ENCODE results near the gene YPEL2.

YPEL2 gene

DNA sequence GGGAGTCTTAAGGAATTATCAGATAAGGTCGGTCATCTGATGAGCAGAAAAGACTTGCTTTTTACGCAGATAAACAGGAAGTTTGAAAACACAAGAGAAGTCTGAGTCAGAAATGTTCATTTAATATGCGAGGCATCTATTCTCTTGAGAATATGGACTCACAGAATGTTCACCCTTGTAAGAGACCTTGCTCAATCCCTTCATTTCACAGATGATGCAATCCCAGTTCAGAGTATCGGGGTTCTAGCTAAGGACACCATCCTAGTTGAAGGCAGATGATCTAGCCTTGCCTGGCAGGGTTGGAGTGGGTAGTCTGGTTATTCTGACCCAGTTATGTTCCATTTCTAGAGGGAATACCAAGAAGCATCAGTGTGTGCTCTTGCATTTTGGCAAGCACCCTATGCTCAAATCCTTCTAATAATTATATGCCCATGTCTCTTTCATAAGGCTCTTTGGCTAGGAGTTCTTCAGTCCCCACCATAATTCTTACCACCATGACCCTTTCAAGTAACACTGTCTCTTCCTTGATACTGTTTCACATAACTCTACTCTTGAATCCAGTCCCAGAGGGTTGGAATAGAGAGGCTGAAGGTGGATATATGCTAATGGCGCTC lies 42.5 kb downstream of the YPEL2 start:
- no peak for TF ChIP-seq POLR2A (IDR thresholded peaks at IDR 0.05; ENCODE audit: low read depth, low read length)
- no peak for TF ChIP-seq POLR2AphosphoS5 (IDR thresholded peaks at IDR 0.05; ENCODE audit: low read depth, low read length)
- no peak for TF ChIP-seq TAF1 (IDR thresholded peaks at IDR 0.05; ENCODE audit: borderline replicate concordance, low read depth, low read length)
- no peak for DNase-seq (ENCODE audit: insufficient read length)
- peak; percentile 24 for FAIRE-seq

DNA sequence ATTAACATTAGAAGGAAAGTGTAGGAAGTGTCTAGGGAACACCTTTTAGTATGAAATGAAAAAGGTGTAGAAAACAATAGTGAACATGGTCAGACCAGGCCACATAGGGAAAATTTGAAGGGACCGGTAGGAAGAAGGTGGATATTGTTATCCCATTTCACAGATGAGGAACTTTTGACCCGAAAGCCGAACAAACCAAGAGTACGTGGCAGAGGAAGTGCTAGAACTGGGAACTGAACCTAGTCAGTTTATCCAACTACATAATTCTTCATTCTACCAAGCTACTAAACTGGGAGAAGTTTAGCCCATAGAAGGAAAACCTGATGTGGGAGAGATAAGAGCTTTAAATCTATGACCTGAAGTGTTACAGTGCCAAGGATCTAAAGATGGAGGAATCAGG lies 43.2 kb downstream of the YPEL2 start:
- DNase-seq (ENCODE audit: insufficient read length) (no peak), FAIRE-seq (no peak)
- no peak for TF ChIP-seq POLR2A (IDR thresholded peaks at IDR 0.05; ENCODE audit: low read depth, low read length)
- TF ChIP-seq TAF1 (IDR thresholded peaks at IDR 0.05; ENCODE audit: borderline replicate concordance, low read depth, low read length): no peak
- no peak for TF ChIP-seq POLR2AphosphoS5 (IDR thresholded peaks at IDR 0.05; ENCODE audit: low read depth, low read length)

DNA sequence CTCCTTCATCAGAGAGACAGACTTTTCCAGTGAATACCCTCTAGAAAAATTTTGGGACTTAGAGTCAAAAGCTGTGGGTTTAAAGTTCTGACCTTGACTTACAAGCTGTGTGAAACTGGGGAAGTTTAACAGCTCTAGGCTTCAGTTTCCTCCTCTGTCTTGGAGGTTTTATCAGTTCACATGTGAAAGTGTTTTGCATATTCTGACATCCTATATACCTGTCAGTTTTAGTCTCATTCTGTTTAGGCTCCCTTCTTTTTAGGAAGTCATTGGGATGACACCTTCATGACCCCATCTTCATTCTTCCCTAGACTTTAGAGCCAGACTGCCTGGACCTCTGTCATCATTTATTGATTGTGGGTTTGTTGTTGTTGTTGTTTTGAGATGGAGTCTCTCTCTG lies 44.4 kb downstream of the YPEL2 start:
- DNase-seq (ENCODE audit: insufficient read length): no peak
- no peak for TF ChIP-seq POLR2A (IDR thresholded peaks at IDR 0.05; ENCODE audit: low read depth, low read length)
- TF ChIP-seq TAF1 (IDR thresholded peaks at IDR 0.05; ENCODE audit: borderline replicate concordance, low read depth, low read length): no peak
- TF ChIP-seq POLR2AphosphoS5 (IDR thresholded peaks at IDR 0.05; ENCODE audit: low read depth, low read length): no peak
- FAIRE-seq: peak; percentile 64

DNA sequence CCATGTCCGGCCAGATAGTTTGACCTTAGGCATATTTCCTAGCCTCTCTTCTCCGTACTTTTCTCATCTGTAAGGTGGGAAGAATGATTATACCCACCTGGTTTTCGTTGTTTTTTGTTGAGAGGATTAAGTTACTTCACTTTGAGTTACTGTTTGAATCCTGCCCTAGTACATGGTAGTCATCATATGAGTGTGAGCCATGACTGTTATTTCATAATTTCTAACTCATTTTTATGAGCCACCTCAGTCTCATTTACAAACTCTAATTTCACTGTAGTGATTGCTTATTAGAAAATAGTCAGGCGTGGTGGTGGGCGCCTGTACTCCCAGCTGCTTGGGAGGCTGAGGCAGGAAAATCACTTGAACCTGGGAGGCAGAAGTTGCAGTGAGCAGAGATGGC lies 45.1 kb downstream of the YPEL2 start:
- DNase-seq (ENCODE audit: insufficient read length): no peak
- no peak for FAIRE-seq
- TF ChIP-seq POLR2A (IDR thresholded peaks at IDR 0.05; ENCODE audit: low read depth, low read length): no peak
- no peak for TF ChIP-seq POLR2AphosphoS5 (IDR thresholded peaks at IDR 0.05; ENCODE audit: low read depth, low read length)
- TF ChIP-seq TAF1 (IDR thresholded peaks at IDR 0.05; ENCODE audit: borderline replicate concordance, low read depth, low read length): no peak

DNA sequence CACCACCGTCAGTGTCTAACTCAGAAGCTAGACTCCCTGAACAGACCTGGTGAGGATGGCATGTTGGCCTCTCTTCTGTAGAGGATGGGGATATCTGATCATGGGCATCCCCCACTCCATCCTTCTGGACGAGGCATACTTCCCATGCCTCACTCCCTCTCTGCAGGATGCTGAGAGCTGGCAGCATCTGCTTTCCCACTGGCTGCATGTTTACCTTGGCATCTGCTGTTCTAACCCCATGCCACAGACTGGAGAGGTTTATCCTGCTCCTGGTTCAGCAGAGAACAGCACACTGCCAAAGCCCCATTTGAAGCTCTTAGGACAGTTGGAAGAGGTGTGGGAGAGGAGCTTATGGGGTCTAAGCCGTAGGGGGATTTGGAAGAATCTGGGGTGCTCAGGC lies 46.0 kb downstream of the YPEL2 start:
- FAIRE-seq: no peak

DNA sequence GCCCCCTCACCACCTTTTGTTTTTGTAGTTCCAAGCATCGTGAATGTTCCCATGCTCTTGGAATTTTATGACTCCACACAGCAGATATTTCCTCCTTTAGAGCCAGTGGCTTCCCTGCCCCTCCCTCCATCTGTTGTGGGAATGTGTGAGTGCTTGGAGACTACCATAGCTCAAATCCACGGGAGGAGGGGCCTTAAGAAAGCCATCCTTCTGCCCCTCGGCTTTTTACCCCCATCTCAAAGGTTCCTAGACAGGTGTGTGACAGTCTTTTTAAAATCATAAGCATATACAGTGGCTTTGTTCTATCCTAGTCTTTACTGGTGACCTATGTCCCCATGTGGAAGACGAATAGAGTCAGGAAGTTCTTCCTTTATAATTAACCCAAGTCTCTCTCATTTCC lies 47.2 kb downstream of the YPEL2 start:
- no peak for TF ChIP-seq POLR2A (IDR thresholded peaks at IDR 0.05; ENCODE audit: low read depth, low read length)
- TF ChIP-seq POLR2AphosphoS5 (IDR thresholded peaks at IDR 0.05; ENCODE audit: low read depth, low read length): no peak
- TF ChIP-seq TAF1 (IDR thresholded peaks at IDR 0.05; ENCODE audit: borderline replicate concordance, low read depth, low read length): no peak
- DNase-seq (ENCODE audit: insufficient read length) (no peak), FAIRE-seq (no peak)

More for the DNA sequence above, 46.0 kb downstream of the YPEL2 start:
- no peak for TF ChIP-seq POLR2A (IDR thresholded peaks at IDR 0.05; ENCODE audit: low read depth, low read length)
- no peak for TF ChIP-seq POLR2AphosphoS5 (IDR thresholded peaks at IDR 0.05; ENCODE audit: low read depth, low read length)
- no peak for TF ChIP-seq TAF1 (IDR thresholded peaks at IDR 0.05; ENCODE audit: borderline replicate concordance, low read depth, low read length)
- DNase-seq (ENCODE audit: insufficient read length): no peak

DNA sequence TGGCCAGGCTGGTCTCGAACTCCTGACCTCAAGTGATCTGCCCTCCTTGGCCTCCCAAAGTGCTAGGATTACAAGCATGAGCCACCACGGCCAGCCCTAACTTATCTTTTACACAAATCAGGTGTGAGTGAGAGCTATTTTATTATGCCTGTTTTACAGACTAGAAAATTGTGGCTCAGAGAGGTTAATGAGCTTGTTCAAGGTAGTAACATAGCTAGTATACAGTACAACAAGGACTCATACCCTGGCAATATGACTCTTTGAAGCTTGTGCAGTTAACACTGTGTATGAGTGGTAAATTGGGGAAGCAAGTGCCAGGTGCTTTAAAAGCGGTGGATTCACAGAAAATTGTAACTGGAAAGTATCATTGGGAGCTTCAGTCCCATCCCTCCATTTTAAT lies 49.0 kb downstream of the YPEL2 start:
- TF ChIP-seq POLR2AphosphoS5 (IDR thresholded peaks at IDR 0.05; ENCODE audit: low read depth, low read length) (no peak), POLR2A (IDR thresholded peaks at IDR 0.05; ENCODE audit: low read depth, low read length) (no peak), TAF1 (IDR thresholded peaks at IDR 0.05; ENCODE audit: borderline replicate concordance, low read depth, low read length) (no peak)
- DNase-seq (ENCODE audit: insufficient read length): no peak
- FAIRE-seq: no peak

DNA sequence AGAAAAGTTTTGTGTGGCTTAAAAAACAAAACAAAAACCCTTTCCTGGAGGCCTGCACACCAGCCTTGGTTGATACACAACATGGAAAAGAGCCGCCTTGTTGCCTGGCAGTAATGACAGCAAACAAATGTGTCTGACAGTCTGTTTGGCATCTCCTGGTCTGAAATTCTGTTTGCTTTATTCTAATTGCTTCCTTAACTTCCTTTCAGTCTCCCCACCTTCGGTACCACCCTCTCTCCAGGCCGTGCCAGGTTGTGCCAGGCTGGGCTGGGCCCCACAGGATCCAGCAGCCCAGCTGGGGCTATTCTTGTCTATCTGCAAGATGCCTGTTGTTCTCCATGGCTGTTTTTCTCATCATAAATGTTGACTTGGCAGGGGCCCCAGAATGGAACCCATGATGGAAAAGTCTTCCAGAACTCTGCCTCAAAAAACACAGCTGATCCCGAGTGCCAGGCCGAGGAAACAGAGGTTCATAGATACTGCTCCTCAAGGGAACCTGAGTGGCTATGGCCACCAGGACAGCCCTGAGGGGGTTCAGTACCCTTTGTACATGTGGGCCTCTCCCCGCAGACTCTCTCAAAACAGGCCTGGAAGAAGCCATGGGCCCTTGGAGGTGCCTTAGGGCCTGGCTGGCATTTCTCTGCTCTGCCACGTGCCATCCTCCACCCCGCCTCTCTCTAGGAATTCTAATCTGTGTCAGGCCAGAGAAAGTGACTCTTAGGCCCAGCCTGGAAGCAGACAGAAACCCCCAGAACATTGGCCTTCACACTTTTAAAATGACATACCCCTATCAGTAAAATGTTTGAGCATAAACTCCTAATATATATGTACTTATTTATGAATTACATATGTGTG lies 50.5 kb downstream of the YPEL2 start:
- DNase-seq (ENCODE audit: insufficient read length): no peak
- TF ChIP-seq POLR2A (IDR thresholded peaks at IDR 0.05; ENCODE audit: low read depth, low read length): no peak
- TF ChIP-seq TAF1 (IDR thresholded peaks at IDR 0.05; ENCODE audit: borderline replicate concordance, low read depth, low read length): no peak
- no peak for TF ChIP-seq POLR2AphosphoS5 (IDR thresholded peaks at IDR 0.05; ENCODE audit: low read depth, low read length)
- no peak for FAIRE-seq

DNA sequence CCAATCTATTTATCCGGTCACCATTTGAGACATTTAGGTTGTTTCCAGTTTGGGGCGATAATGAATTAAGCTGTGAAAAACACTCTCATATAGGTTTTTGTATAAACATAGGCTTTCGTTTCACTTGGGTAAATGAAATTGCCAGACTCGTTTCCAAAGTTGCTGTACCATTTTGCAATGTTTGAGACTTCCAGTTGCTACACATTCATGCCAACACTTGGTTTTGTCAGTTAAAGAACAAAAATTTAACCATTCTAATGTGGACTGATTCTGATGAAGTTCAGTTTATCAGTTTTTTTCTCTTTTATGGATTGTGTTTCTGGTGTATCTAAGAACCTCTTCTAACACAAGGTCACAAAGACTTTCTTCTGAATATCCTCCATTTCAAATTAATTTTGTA lies 52.4 kb downstream of the YPEL2 start:
- no peak for DNase-seq (ENCODE audit: insufficient read length)
- no peak for FAIRE-seq
- TF ChIP-seq POLR2A (IDR thresholded peaks at IDR 0.05; ENCODE audit: low read depth, low read length) (no peak), TAF1 (IDR thresholded peaks at IDR 0.05; ENCODE audit: borderline replicate concordance, low read depth, low read length) (no peak), POLR2AphosphoS5 (IDR thresholded peaks at IDR 0.05; ENCODE audit: low read depth, low read length) (no peak)

DNA sequence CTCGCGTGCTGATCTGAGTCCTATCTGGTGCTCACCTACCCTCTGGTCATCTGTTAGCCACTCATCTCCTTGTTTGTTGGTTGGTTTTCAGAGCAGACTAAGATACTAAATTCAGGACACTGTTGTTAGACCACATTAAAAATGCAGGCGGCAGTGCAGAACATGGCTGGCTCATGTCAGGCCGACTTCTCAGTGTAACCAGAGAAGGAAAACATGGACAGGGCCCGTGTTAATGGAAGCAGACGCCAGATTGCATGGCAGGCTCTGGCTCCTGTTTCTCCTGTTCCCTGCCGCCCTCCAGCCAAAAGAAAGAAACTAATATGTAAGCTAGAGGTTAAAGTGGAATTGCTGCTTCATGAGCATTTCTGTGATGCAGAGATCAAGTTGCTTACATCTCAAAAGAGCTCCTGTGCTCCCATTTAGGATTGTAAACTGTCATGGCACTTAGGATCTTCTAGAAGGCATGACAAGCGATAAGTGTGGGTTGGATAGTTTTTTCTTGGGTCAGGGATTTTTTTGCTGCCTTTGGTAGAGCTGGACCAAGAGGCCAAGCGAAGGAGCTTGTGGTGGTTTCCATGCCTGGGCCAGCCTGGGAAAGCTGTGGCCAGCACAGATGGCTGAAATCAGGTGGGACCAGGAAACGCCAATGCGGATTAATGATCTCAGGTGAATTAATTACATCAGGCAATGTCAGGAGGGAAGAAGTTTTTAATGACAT lies 56.1 kb downstream of the YPEL2 start:
- no peak for TF ChIP-seq POLR2A (IDR thresholded peaks at IDR 0.05; ENCODE audit: low read depth, low read length)
- no peak for TF ChIP-seq POLR2AphosphoS5 (IDR thresholded peaks at IDR 0.05; ENCODE audit: low read depth, low read length)
- no peak for TF ChIP-seq TAF1 (IDR thresholded peaks at IDR 0.05; ENCODE audit: borderline replicate concordance, low read depth, low read length)
- DNase-seq (ENCODE audit: insufficient read length): no peak
- FAIRE-seq: no peak

DNA sequence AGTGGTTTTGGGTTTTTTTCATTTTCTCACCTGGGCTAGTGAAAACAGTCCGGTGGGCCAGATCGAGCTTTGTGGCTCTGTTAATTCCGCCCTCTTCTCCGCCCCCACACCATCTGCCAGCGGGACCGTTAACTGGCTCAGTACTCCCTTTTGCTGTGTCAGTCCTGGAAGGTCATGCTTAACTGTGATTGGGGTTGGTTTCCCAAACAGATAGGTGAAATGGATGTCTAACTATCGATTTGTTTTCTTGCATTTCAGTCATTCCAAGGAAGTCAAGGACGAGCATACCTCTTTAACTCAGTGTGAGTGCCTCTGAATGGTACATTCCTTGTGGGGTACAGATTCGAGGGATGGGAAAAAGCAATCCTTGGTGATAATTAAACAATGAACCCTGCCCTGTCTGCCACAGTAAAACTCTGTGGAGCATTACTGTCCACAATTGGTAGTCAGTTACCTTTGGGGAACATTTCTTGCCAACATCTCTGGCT lies 56.7 kb downstream of the YPEL2 start:
- TF ChIP-seq POLR2A (IDR thresholded peaks at IDR 0.05; ENCODE audit: low read depth, low read length): no peak
- TF ChIP-seq POLR2AphosphoS5 (IDR thresholded peaks at IDR 0.05; ENCODE audit: low read depth, low read length): no peak
- no peak for TF ChIP-seq TAF1 (IDR thresholded peaks at IDR 0.05; ENCODE audit: borderline replicate concordance, low read depth, low read length)
- DNase-seq (ENCODE audit: insufficient read length): no peak
- FAIRE-seq: no peak

All from GM12892 (cell line).